ENCODE results near the gene PEX14.

DNA sequence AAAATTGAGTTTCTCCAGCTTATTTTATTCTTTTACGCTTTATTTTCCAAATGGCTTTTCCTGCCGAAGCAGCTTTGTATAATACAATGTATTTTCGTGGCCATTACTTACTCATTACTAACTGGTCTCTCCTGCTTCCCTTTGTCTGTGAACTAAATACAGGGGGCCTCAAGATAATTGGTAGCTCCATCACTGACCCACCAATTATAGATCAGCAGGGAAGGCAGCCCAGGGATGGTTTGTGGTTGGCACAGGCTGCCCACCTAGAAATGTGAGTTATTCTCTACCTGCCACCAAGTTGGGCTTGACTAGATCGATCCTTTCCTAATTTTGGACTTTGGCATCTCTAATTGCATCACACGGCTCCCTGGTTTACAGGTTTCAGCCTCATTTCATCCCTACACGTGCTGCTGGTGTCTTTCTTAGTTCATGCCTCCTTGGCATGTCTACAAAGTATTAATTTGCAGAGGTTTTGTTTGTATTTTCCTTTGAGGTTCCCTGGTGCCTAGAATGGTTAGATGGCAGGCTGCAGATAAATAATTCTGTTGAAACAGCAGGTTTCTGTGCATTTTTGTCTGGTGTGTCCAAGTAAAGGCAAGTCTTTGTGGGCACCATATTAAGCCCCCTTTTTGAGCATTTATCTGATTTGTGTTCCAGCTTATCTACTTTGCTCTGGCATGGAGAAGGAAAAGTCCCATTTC, 35.2 kb downstream of the PEX14 start:
- TF ChIP-seq, protein P1, sequence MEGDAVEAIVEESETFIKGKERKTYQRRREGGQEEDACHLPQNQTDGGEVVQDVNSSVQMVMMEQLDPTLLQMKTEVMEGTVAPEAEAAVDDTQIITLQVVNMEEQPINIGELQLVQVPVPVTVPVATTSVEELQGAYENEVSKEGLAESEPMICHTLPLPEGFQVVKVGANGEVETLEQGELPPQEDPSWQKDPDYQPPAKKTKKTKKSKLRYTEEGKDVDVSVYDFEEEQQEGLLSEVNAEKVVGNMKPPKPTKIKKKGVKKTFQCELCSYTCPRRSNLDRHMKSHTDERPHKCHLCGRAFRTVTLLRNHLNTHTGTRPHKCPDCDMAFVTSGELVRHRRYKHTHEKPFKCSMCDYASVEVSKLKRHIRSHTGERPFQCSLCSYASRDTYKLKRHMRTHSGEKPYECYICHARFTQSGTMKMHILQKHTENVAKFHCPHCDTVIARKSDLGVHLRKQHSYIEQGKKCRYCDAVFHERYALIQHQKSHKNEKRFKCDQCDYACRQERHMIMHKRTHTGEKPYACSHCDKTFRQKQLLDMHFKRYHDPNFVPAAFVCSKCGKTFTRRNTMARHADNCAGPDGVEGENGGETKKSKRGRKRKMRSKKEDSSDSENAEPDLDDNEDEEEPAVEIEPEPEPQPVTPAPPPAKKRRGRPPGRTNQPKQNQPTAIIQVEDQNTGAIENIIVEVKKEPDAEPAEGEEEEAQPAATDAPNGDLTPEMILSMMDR (IDR thresholded peaks at IDR 0.05), result no peak
- TF ChIP-seq POLR2A (IDR thresholded peaks at IDR 0.05), result no peak

Measured in heart left ventricle (tissue), 13 donors.